GM15510 (cell line): ENCODE measurements around the gene TNFSF8.

Experiments
- POLR2A ChIP-seq: IDR thresholded peaks from 3 replicates; pipeline ENCODE4 v1.6.1; 2011; ENCODE audit warnings: borderline replicate concordance; ENCODE audit not compliant: insufficient read length; ENCODE audit errors: extremely low read depth

TNFSF8 gene

DNA sequence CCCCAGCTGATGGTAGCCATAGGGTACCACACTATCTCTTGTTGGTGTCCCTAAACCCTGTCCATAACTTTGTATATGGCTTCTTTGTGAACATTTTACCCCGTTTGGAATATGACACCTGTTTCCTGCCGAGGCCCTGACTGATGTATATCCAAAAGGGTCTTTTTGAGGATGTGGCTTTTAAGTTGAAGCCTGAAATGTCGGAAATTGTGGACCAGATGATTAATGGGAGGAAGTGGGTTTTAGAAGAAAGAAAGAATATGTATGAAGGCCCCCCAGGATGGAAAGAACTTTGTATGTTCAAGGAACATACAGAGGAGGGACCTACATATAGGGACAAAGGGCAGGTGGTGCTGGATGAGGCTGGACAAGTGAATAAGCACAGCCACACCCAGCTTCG, 16.7 kb upstream of the TNFSF8 start:
- TF ChIP-seq POLR2A = no peak

DNA sequence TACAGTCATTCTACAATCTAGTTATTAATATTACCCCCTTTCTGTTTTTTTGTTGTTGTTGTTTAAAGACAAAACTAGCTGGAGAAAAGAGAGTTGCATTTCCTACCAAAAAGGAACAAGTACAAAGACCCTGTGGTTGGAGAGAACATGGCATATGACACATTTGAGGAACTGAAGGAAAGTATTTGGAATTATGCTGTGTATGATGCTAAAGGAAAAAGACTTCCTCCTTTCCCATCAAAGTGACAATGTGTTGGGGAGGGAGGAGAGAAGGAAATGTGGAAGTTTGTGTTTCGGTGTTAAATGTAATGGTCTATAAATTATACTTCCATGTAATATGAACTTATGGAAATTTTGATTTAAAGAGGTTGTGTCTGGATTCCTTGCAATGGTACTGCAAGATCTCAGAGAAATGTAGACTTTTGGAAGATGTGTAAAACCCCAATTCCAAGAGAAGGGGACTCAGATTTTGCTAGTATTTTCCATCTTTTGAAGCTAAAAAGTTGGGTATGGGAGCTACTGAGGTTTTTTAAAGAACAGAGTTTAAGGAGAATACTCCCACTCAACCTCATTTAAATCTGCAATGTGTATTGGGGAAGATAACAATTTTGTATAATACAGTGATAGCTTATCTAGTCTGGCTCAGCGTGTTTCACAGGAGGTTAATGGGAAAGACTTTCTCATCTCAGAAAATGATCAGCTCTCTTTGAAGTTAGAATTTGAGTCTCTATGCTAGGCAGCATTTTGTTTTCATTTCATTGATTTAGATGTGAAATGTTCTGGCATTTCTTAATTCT, 15.4 kb upstream of the TNFSF8 start:
- TF ChIP-seq POLR2A = no peak

- TF ChIP-seq POLR2A = no peak
Observed at GRCh38 chr9:114941376-114941775, 11.0 kb upstream of the TNFSF8 start.

DNA sequence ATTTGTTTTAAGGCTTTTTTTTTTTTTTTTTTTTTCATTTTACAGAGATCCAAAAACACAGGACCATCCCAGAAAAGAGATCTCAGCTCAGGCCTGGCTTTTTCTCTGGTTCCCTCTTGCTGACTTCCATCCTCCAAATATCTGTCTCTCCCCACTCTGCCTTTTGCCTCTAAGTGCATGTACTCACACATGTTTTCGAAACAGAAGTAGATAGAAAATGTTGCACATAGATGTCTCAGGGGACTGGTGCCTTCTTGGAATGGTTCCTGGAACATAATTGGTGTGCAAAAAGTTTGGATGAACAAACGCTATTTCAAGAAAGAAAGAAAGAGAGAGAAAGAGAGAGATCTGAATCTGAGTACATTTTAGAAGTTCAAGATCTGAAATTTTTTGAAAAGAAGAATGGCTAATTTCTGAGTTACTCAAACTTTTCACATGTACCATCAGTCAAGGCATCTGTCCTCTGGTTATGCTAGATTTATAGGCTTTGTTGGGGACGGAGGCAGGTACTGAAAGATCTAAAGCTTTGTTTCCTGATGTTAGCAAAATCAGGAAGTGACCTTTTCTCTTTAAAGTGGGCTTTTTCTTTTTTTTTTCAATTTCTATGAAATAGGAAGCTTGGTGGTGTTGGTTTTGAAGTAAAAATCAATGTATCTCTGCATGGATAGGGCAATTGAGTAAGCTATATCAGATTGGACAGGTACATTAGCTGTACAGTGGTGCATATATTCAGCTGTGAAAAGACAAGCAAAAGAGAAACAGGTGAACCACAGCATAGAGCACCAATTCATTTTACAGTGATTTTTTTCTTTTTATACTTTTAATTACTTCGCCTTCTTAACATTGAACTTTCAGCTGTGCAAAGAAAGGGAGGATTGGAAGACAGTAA, 8.5 kb upstream of the TNFSF8 start:
- no peak for TF ChIP-seq POLR2A

DNA sequence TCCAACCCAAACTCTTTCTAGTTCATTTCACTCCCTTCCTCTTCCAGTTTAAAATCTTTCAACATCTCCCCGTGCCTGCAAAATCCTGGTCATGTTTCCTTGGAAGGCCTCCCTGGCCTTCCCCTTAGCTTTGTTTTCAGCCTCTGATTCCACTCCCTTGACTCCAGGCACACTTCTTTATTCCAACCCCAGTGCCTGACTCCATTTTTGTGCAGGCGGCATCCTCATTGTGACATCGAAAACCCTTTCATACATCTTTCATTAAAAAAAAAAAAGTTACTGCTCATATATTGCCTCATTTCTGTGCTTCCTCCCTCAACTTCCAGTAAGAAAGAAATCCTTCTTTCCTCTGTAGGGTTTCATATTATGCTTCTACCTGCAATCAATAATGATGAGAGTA, 7.1 kb upstream of the TNFSF8 start:
- TF ChIP-seq POLR2A = no peak

DNA sequence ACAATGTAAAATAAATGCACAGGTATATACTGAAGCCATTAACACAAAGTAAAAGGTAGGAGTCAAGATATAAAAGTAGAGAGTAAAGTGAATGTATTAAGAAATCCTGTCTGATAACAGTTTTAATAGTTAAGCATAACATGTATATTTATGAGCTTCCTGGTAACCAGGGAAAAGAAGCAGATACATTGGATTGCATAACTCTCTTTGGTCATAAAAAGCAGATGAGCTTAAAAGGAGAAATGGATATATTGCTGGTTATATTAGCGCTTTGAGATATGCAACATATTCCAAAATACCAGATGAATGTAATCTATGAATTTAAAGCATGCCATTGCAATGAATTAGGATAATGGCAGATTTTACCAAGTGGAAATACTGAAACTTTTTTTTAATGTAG, 6.2 kb upstream of the TNFSF8 start:
- TF ChIP-seq POLR2A = no peak

GRCh38 chr9:114935119-114935518, 4.7 kb upstream of the TNFSF8 start:
- no peak for TF ChIP-seq POLR2A

- TF ChIP-seq POLR2A = no peak
Observed at GRCh38 chr9:114932502-114932901, 2.1 kb upstream of the TNFSF8 start.

DNA sequence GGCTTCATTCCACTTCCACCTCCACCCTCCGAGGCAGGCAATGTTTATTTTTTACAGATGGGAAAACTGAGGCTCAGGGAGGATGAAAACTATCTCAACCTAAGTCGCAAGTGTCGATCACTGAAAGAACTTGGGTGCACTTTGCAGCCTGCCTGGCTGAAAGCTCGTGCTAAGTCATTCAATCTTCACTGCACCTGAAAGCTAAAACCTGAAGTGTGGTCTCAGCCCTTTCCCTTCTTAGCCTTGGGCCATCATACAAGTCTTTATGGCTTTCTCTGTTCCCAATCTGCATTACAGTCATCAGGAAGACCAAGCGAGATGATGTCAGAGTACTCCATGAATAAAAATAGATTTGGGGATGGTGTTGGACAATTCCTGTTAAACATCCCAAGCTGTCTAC, 1.0 kb upstream of the TNFSF8 start:
- no peak for TF ChIP-seq POLR2A

- TF ChIP-seq POLR2A = no peak
Observed at GRCh38 chr9:114929201-114929600, 1.2 kb downstream of the TNFSF8 start.

DNA sequence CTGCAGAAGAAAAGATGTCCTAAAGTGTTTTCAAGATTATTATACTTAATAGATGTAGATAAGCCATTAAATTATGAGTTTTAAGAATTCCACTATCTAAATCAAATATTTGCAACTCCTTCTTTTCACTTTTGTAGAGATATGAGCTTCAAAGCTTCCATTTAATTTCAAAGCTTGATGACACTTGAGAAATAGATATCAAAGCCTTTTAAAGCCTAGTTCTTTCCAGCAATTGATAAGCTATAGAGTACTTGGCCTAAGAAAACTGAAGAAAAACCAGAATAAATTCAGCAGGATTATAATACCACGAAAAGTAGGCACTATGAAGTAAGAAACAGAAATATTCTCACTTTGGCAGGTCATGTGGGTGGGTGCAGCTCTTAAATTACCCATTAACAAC, 1.7 kb downstream of the TNFSF8 start:
- no peak for TF ChIP-seq POLR2A

- TF ChIP-seq POLR2A = no peak
Observed at GRCh38 chr9:114928136-114928535, 2.3 kb downstream of the TNFSF8 start.

DNA sequence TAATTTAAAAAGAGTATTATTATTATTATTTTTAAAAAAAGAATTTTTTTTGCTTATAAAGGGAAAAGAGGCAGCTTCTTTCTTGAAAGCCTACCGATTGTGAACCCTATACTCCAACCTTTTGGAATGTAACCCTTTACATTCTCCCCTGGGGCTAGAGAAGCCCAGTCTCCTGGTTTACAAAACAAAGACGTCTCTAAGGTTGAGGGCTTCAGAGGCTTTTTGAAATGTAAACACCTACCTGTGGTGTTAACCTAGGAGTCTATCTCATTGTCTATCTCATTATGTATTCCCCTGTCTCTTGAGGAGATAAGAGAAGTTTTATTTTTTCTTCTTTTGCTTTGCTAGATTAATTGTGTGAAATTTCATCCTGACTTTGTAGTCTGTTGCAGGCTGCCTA, 4.7 kb downstream of the TNFSF8 start:
- no peak for TF ChIP-seq POLR2A

- no peak for TF ChIP-seq POLR2A
Observed at GRCh38 chr9:114925039-114925438, 5.4 kb downstream of the TNFSF8 start.

- no peak for TF ChIP-seq POLR2A
Observed at GRCh38 chr9:114924327-114924726, 6.1 kb downstream of the TNFSF8 start.

DNA sequence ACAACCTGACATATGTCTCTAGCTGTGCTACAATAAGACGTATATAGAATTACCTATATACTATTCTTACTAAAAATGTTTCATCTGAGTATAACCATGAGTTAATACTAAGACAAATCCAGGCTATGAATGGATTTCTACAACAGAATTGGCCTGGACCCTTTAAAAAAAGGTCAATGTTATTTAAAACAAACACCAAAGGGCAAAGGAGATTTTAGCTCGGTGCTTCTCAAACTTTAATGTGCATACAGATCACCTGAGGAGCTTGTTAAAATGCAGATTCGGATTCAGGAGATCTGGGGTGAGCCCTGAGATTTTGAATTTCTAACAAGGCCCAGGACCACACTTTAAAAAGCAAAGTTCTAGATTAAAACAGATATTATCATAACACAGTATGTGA, 6.5 kb downstream of the TNFSF8 start:
- TF ChIP-seq POLR2A = no peak
